GM10847 (cell line): Measurements from ENCODE around the gene GPC5.

Experiments
- POLR2A ChIP-seq: IDR thresholded peaks from 2 replicates; pipeline ENCODE4 v1.6.1; 2011; ENCODE audit not compliant: insufficient read length; ENCODE audit errors: extremely low read depth

GPC5 gene

DNA sequence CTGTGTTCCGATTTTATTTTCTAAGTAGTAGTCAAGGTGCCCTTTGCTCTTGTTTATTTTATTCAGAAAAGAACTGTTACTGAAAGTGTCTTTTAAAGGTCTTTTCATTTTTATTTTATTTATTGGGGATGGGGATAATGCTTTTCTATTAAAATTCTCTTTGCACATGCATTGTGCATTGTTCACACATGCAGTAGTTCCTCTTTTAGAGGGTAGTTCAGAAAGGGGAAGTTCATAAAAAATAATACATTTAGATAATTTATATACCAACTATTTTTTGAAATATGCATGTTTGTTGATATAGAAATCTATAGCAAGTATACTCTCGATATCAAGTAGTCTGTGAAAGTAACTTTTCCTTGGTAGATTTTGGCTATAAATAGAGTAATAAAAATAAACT is 3.5 kb downstream of the GPC5 start:
- TF ChIP-seq POLR2A = no peak

DNA sequence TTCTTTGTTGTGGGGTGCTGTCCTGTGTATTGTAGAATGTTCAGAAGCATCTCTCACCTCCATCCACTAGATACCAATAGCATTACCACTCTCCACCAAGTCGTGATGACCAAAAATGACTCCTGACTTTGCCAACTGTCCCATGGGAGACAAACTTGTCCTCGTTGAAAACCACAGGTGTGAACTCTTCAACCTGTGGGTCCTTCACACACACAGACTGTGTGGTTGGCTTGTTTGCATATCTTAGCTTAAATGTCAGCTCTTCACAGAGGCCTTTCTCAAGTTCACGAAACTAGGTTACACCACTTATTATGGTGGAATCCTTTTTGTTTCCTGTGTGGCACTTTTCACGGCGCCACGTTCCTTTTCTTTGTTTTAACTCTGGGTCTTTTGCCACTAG is 6.8 kb downstream of the GPC5 start:
- TF ChIP-seq POLR2A = no peak

DNA sequence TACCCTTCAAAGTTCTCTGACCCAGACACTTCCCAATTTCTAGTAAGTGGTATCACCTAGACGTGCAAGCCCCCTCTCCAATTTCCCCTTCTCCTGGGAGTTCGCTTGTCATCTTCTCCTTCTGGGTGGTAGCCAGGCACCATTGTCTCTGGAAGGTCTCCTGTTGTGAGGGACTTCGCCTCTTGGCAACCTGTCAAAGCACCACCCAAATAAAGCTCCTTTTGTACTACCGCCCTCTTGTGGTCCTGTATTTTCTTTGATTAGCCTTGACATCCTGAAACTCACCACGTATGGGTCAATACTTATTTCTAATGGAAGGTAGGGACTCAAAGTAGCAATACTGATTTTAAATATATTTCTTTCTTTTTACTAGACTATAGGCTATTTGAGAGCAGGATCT is 8.2 kb downstream of the GPC5 start:
- no peak for TF ChIP-seq POLR2A

DNA sequence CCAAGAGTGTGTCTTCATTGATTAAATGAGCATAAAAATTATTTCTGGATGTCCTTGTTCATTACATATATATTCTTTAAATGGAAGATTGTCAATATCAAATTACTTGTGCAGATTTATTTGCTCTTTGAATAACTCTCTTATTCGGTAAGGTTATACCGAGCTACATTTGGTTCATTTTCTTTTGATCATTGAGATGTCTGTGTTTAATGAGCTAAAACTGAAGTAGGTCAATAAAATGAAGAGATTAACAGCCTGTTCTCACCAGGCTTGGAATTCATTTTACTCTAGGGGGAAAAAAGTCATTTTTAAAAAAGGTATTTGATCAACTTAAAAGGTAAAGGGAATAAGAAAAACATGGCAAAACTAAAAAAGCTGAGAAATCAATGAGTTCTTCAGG is 10.6 kb downstream of the GPC5 start:
- no peak for TF ChIP-seq POLR2A

DNA sequence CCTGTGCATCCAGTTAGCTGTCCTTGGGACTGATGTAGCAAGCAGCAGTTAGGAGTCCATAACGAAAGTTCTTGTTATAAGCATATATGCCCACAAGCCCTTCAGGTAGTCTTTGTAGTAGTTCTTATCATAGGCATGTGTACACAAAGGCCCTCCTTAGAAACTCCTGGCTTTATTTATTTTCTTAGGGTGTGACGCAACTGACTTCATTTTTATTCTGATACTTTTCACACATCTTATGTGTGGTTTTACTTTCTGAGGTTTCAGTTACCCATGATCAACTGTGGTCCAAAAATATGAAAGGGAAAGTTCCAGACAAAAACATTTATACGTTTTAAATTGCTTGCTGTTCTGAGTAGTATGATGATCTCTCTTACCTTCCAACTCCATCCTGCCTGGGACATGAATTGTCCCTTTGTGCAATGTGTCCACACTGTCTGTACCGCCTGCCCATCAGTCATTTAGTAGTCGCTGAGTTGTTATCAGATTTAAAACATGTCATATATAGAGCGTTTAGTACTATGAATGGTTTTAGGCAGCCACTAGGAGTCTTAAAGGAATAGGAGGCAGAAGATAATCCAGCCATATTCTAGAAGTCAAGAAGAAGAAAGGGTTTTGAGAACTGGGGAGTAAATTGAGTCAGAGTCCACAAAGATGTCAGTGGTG is 19.4 kb downstream of the GPC5 start:
- no peak for TF ChIP-seq POLR2A

DNA sequence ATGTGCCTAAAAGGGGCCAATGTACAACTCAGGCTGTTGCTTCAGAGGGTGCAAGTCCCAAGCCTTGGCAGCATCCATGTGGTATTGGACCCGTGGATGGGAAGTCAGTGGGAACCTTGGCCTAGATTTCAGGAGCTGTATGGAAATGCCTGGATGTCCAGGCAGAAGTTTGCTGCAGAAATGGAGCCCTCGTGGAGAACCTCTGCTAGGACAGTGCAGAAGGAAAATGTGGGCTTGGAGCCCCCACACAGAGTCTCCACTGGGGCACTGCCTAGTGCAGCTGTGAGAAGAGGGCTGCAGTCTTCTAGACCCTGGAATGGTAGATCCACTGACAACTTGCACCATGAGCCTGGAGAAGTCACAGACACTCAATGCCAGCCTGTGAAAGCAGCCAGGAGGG is 28.5 kb downstream of the GPC5 start:
- TF ChIP-seq POLR2A = no peak

DNA sequence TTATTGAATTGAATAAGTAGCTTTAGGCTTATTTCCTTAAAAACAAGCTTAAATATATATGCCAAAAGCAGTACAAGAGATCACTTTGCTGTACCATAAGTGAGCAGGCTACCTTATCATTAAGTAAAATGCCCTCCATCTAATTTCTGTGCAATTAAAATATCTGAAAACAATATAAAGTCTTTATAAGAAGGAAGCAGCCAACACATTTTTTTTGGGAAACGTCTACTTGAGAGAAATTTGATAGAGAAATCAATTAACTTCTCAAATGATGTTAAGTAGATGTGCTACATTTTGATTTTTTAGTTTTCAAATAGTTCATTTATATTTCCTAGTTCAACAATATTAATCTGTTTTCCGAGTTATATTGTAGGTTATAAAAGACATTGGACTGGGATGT is 52.5 kb downstream of the GPC5 start:
- no peak for TF ChIP-seq POLR2A

DNA sequence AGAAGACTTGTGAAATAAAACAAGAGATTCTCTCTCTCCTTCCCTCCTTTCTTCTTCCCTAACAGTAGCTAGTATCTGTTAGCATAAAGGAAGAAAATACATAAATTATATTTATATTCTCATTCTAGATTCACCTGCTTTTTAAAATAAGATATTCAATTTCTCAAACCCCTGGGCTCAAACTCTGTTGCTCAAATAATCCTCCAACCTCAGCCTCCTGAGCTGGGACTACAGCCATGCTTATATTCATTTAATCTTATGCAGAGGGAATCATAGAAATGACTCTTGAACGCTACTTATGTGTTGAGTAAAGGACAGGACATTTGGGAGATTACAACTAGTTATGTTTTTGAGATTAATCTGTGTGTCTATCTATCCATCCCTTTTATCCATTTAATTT is 56.2 kb downstream of the GPC5 start:
- no peak for TF ChIP-seq POLR2A

DNA sequence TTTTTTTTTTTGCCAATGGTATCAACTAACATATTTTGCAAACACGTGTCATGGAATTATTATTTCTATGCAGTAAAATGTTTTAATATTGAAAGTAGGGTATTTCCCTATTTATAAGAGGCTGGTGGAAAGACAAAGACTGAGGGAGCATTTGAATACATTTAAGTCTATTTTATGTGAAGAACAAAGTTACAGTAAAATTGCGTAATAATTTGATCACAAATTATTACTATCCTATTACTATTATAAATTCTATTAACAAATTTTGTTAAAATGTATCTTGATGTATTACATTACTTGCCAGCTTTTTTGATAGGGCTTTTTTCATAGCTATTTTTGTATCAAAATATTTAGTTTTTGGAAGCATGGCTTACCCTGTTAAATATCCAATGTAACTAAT is 58.4 kb downstream of the GPC5 start:
- no peak for TF ChIP-seq POLR2A

DNA sequence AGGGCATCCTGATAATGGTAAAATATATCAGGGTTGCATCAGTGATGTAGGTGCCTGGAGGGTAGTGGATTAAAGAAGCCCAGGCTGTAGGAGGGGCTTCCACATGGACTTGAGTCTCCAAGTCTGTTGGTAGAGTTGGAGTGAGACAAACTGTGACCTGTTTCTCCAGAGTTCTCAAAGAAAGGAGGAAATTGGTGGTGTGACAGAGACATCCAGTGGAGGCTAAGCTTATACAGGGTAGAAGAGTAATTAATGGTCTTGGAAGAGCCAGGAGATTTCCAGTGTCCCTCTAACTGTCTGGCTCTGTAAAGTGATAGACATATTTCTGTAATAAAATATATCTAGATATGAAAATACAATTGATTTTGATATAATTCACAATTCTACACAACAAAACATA is 61.1 kb downstream of the GPC5 start:
- TF ChIP-seq POLR2A = no peak

DNA sequence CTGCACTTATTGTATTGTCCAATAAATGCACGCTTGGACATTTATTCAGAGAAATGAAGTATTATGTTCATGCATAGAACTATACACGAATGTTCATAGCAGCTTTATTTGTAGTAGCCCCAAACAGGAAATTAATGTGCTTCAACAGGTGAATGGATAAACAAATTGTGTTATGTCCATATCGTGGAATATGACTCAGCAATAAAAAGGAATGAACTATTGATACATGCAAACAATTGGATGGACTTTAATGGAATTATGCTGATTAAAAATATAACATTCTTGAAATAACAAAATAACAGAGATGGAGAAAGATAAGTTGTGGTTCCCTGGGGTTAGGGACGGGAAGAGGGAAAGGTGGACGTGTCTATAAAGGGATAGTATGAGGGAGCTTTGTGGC is 65.9 kb downstream of the GPC5 start:
- no peak for TF ChIP-seq POLR2A

DNA sequence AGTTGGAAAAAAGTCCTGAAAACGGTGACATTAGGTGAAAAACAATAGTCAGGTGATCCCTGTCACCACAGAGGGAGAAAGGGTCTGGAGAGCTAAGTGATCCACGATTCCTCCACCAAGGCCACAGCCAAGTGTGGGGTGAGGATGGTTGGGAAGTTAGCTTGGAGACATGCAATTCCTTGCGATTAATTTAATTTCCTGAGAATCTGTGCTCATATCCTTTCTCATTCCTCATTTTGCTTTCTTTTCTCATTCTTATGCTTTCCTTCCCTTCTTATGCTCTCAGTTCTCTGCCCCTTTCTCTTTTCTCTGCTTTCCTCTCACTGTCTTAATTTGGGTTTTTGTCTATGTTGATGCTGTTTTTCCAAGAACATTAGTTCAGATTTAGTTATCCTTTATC is 68.8 kb downstream of the GPC5 start:
- no peak for TF ChIP-seq POLR2A

DNA sequence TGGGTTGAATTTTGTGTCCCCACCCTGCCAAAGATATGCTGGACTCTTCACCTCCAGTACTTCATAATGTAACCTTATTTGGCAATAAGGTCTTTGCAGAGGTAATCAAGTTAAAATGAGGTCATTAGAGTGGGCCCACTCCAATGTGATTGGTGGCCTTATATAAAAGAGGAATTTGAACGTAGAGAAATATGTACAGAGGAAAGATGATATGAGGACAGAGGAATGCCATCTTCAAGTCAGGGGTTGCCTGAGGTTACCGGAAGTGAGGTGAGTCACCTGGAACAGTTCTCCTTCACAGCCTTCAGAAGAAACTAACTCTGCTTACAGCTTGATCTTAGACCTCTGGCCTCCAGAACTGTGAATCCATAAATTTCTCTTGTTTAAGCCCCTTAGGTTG is 69.9 kb downstream of the GPC5 start:
- no peak for TF ChIP-seq POLR2A

DNA sequence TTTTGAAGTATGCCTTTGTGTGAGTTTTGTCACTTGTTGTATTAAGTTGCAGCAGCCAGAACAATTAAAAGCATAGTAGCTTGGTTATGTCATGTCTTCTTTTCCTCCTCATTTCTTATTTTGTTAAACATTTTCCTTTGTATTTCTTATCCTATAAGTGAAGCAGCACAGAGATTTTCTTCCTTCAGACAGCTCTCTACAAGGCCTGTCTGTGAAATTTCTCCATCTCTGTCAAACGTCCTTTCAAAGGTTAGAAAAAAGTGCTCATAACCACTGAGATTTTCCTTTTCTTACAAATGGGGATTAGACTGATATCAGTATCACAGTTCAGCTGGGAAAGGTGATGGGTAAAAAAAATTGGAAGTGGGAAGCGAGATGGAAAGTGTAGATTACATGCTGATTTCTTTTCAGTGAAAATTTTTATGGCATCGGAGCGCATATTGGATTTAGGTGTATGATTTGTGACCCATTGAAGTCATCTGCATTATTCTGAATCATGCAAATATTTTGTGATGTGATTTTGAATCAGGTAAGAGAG is 71.7 kb downstream of the GPC5 start:
- TF ChIP-seq POLR2A = no peak

DNA sequence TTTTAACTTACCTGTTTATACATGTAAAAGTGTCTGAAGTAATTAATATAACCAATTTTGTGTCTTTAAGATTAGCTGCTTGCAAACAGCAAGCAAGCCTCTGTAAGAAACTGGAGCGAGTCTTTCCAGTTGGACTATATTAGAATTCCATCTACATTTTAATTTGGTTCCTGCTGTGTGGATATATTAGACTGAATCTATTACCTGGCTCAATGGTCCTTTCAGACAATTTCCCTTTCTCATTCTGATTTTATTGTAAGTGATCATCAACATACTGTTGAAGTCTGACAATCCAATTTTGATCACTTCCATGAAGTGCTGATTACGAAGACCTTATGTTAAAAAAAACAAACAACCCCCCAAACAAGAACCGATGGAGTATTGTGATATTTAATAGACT is 72.3 kb downstream of the GPC5 start:
- no peak for TF ChIP-seq POLR2A

DNA sequence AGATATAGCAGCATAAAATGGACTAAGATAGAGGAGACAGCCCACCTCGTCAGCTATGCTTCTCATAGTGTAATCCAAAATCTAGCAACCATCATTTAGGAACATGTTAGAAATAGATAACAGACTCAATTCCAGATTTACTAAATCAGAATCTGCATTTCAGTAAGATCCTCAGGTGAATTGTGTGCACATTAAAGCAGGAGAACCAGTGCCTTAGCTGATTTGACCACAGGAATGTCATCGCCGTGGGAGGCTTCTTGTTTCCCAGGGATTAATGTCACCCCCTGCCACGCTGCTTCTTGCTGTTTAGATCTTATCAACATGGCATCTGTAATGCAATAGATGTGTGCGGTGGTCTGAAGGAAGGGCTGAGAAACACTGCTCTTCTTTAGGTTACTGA is 84.0 kb downstream of the GPC5 start:
- TF ChIP-seq POLR2A = no peak

DNA sequence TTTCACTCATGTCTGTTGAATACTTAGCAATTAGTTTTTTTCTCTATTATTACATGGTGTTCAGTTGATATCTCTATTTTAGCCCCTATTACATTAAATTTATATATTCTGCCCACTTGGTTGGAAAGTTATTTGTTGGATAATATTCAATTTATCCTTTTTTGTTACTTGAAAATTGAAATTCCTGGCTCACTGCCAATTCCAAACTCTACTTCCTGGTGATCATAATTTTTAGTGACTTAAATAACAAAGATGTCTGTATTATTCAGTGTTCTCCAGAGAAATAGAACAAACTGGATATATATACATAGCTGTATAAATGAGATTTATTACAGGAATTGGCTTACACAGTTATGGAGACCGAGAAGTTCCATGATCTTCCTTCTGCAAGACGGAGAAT is 93.6 kb downstream of the GPC5 start:
- no peak for TF ChIP-seq POLR2A

DNA sequence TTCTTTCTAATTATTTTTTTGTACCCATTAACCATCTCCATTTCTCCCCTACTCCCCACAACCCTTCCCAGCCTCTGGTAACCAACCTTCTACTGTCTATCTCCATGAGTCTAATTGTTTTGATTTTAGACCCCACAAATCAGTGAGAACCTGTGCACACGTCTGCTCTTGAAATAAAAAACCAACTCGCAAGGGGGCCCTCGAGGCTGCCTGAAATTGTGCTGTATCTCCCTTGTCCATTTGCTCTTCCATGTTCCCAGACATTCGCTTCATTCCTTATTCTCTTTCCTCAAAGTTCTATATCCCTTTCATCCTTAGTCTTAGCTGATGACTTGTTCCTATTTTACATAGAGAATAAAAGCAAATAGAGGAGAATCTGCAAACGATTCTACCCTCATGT is 95.0 kb downstream of the GPC5 start:
- no peak for TF ChIP-seq POLR2A

DNA sequence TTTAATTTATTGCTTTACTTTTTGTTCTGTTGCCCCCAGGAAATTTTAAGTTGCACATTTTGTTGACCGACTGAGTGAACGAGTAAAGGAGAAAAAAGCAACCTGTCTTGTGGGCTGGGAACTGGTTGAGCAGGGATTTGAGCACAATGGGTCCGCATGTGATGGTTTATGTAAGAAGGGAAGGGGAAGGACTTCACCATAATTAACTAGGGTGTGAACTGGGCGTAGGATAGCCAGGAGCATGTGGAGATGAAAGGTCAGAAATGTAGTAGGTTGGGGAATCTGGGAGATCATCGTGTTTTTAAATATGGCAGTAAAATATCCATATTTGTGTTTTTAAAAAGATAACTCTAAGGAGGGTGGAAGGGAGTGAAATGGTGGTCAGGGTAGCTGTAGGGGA is 99.9 kb downstream of the GPC5 start:
- TF ChIP-seq POLR2A = no peak
